Cerebellar nuclear complex (tissue), 1 donor: Measurements from ENCODE around the gene OLFM3.

Experiments
- DNase-seq, 2 experiments: peaks; one replicate each; lab custom pipeline; 2025; lab: John Stamatoyannopoulos, UW

Gene OLFM3

DNA sequence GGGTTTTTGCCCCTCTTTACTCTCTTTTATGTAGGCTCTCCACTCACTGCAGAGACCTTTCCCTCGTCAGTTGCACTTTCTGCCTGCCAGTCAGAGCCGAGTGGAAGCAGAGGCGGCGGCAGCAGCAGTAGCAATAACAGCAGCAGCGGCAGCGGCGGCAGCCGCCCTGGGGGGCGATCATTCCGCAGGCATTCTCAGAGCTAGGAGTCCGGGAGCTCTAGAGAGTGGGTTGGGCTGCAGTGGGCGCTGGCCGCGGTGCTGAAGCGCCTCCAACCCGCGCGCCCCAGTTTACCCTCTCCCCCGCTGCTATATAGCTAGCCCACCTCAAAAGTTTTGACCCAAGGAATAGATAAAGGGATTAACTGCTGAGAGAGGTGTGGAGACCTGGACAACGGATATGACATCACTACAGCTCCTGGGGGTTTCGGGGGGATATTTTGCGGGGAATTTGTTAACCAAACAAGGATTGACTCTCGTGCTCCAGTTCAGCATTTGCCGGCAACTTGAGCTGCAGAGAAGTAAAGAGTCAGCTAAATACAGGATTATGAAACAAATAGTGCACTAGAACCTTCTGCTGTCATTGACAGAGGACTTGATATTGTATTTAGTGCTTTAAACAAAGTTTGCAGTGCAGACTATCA, at the start of gene OLFM3:
TSS of gene OLFM3 (minus strand) at position 102 of the 641 bp plus-strand sequence.
- peak in 1 of 2 experiments; percentile 64 for DNase-seq

- no peak for DNase-seq
Observed at GRCh38 chr1:102045752-102046151, 49.0 kb upstream of the OLFM3 start.

DNA sequence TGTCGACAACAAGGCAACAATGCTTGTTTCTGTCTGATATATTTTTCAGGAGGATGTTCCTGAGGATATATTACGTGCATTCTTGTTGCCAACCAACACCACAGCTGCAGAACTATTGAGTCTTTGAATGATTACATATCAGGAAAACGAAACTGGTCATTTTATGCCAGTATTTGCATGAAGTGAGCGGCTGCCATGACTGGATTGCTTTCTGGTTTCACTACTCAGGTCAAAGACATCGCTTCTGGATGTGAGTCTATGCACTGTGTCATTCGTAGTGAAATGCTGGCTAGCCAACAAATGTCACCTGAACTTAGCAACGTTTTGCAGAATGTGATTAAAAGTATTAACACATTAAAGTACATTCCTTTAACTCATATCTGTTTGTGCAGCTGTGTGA, 35.8 kb upstream of the OLFM3 start:
- no peak for DNase-seq

DNA sequence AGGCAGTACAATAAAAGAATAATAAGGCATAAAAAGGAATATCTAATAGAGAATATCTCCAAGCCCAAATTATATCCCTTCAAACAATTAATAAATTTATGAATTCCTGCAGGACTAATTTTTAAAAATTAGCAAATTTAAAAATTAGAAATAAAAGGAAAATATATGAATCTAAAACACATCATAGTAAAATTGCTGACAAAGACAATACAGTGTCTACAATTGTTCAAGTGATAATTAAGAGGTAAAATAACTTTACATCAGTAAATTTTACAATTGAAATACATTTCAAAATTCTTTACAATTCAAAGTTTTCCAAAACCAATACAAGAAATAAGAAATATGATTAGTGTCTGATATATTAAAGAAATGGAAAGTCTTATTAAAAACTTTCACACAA, 22.8 kb upstream of the OLFM3 start:
- DNase-seq: no peak

DNA sequence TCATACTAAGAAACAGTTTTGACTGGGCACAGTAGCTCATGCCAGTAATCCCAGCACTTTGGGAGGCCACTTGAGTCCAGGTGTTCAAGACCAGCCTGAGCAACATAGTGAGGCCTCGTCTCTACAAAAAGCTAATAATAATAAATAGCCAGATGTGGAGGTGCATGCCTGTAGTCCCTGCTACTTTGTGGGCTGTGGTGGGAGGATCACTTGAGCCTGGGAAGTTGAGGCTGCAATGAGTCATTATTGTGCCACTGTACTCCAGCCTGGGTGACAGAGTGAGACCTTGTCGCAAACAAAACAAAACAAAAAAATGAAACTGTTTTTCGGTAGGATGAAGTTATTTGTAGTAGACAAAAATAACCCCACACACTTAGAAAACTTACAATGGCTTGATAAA, 19.0 kb upstream of the OLFM3 start:
- DNase-seq: no peak

DNA sequence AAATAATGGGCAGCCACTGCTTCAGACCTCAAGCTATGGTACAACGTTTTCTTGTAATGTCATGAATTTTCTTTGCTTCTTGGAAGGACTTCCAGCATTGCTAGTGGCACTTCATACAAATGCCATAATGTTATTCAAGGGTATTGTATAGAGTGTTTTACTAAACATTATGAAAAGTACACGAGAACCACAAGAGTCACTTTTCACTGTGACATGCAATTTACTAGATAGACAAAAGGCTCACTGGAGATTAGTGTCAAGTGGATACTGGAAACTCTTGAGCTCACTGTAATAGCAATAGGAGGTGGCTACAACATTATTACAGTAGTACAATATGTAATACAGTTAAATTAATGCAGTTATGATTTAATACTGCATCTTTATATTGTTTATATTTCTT, 5.3 kb upstream of the OLFM3 start:
- no peak for DNase-seq

DNA sequence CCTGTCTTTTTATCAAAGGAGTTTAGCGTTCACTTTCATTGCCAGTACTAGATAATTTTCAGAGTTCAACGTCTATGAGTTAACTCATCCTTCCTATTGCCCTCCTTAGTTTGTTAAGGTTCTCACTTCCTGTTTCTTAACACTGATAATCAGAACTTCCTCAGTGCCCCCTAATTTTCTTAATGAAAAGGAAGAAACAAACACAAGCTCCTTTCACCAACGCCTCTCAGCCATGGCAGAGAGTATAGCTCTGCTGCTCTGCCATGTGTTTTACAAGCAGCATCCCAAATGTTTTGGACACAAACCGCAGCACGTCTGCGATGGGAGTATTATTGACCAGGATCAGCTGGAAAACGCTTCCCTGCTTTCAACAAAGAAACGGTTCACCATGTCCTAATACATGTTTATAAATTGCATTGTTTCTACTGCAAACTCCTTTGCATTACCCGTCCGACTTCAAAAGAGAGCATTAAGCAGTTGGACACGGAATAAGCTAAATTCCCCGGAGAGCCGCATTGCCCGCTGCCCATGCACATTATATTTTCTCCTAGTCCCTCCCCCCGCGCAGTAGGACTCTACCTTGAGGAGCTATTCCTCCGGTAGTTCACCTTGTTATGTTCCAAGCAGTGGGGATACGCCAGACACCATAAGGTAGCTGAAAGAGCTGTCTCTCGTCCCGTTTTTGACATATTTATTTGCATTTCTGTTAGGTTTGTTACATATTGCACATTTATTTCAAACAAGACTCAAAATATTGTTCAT, 561 bp downstream of the OLFM3 start:
- DNase-seq: peak in 1 of 2 experiments; percentile 75

GRCh38 chr1:101993710-101994109, 3.0 kb downstream of the OLFM3 start:
- DNase-seq: no peak

DNA sequence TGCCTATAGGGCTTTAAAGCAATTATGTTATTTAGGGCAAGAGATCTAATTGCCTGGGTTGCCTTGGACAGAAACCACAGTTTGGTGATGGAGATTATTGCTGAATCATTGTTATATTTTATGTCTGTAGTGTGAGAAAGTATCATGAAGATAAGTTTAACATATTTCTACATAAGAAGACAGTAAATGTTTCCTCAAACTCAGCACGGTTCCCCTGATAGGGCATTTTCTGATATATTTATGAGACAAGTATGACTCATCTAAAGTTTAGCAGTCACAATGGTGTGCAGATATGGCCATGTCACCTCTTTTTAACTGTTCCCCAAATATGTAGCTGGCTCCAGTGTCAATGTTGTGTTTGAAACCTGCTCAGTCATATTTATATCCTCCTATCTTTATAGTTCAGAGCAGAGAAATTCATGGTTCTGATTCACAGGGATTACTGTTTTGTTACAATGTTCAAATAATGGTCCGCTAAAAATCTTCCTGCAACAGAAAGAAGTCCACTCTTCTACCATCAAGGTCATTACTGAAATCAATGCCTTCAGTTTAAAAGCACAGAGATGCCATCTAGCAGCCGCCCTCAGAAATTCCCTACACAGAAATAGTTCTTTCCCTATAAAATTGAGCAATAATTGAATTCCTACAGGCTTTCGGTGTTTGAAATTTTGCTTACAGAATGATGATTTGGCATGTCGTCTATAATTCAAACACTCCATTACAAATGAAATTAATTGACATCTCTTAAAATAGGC, 3.7 kb downstream of the OLFM3 start:
- peak in 1 of 2 experiments; percentile 41 for DNase-seq

DNA sequence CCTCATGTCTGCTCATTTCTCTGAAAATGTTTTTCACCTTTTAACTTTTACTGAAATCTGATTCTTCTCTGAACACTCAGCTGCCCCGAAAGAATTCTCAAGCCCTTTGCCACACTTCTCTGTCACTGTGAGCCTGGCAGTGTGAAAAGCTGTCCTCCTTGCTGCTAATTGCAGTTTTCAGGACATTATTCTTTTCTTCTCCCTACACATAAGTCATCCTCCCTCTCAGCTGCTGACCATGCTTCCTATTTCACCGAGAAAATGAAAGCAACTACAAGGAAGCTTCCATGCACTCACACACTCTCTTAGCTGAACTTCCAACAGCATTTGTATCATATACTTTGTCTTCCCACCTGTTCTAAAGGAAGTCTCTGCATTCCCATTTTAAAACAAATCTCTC, 15.8 kb downstream of the OLFM3 start:
- DNase-seq: no peak

DNA sequence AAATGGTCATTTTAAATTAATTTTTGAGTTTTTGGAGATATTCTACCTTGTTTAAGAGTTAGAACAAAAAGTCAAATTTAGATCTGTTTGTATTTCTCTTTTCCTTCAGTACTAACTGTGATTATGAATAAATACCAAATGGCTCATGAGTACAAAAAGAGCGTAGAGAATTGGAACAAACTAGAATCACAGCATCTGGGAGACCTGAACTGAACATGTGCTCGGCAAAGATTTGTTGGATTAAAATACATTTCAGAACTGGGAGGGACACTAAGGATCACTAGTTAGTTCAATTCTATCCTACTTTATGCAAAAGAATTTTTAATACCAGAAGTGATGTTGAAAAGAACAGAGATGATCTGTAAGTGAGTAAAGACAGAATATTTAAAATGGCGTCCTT, 19.5 kb downstream of the OLFM3 start:
- DNase-seq: no peak

- peak; percentile 30 to 91 for DNase-seq
Observed at GRCh38 chr1:101976161-101976560, 20.6 kb downstream of the OLFM3 start.

DNA sequence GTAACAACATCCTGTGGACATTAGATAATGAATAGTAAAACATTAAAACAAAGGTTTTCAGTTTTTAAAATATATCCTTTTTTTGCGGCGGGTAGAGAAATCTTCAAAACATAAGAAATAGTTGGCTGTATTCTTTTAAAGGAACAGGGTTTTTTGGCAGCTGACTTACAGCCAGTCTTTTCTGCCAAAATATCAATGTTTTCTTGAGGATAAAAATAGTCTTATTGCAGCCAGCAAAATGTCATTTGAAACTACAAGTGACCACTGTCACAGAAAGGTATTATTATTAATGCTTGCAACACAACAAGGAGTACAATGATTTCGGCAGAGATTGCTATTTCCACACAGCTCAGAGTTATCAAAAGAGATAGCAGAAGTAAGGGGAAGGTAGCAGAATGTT, 21.4 kb downstream of the OLFM3 start:
- DNase-seq: peak in 1 of 2 experiments; percentile 19

DNA sequence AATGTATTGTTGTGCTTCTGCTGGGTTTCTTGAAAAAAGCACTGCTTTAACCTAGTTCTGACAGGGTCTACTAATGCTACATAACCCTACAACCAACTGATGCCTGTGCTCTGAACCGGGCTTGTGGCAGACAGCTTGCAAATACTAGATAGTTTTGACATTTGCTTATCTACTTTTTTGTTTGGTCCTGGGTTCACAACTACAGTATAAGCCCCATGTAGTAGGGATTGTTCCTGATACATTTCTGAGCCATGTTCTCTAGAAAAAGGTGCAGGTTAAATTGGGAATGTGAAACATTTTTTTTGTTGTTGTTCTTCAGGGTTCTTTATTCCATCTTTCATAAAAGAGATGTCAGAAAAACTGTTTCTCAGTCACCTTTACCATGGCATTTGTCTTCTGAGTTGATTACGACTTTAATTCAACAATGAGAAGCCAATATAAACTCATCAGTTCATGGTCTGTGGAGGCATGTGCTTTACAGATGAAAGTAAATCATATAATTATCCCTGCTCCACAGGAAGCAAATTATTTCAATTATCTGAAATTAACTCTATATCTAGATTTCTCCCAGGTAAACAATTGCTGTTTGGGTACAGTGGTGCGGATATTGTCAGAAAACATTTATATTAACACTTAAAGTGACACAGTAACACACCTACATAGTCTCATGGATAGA, 22.0 kb downstream of the OLFM3 start:
- DNase-seq: no peak

- no peak for DNase-seq
Observed at GRCh38 chr1:101971304-101971703, 25.4 kb downstream of the OLFM3 start.

- no peak for DNase-seq
Observed at GRCh38 chr1:101967871-101968270, 28.9 kb downstream of the OLFM3 start.

DNA sequence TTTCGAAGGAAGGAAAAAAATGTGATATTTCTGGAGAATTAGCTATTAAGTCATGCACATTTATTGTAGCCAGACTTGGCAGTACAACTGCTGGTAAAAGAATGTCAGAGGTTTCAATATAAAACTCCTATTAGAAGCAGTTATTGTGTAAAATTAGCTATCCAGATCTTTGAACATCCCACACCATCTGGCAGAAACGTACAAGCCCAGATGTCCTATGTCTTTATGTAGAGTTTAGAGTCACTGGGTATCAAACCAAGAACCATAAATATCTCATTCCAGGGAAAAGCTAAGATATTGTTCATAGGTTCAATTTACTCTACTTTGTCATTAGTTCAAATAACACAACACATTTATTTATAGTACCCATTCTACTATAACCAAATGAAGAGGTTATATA, 31.4 kb downstream of the OLFM3 start:
- DNase-seq: no peak

DNA sequence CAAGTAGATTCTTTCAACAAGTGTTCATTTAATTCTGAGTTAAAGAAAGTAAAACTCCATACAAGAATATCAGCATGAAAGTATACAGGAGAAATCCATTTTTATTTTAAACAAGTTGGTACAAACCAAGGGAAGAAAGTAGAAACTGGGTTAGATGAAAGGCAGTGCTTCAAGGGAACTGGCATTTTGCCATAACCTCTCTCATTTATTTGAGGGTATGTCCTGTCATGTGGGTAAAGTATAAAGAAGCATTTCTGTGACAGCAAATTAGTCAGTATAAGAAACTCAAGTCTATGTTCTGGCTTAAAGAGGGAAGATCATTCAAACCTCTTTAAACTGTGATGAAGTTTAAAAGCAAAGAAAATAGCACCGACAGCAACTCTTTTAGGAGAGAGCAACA, 32.0 kb downstream of the OLFM3 start:
- DNase-seq: no peak

DNA sequence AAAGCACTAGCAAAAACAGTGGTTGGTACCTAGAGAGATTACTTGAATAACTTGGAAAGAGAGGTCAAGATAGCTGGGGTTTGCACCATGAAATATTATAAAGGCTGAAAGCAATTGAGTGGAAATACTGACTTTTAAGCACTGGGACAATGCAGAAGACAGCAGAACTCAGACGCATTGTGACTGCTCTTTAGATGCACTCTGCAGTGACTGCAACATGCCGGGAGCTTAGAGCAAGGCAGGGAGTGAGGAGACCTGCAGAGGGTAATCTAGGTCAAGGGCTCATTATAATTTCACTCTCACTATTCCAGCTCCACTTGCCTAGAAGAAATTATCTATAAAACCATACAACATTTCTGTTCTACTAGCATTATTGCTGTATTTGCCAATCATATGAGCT, 36.6 kb downstream of the OLFM3 start:
- DNase-seq: peak in 1 of 2 experiments; percentile 30

DNA sequence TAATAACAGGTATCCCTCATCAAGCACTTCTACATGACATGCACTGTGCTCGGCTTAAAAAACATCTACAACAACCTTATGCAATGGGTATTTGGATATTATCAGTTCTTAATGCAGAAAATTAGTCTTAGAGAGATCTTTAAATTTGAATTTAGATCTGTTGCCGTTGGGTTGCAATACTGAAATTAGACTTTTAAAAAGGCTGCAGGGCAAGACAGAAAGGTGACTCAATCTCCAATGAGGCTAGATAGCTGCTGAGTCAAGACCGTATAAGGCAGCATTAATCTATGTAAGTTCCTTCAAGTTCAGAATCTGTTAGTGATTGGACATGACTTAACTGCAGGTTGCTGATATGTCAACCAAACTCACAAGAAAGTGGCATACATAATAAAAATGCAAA, 37.3 kb downstream of the OLFM3 start:
- peak; percentile 24 to 26 for DNase-seq

DNA sequence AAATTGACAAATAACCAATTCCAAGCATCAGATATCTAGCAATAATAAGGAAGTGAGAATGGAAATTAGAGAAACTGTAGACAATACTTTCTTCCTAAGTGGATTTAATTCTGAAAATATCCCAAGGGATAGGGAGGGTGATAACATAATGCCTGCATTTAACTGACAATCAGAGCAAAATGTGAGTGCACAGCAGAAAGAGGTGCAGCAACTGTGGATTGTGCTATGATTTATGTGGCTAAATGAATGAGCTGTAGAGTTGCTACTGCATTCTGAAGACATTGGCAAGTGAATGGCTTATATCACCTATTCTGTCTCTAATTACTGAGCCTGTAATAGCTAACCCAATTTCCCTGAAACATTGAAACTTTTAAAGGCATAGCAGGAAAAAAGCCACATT, 39.0 kb downstream of the OLFM3 start:
- DNase-seq: no peak

DNA sequence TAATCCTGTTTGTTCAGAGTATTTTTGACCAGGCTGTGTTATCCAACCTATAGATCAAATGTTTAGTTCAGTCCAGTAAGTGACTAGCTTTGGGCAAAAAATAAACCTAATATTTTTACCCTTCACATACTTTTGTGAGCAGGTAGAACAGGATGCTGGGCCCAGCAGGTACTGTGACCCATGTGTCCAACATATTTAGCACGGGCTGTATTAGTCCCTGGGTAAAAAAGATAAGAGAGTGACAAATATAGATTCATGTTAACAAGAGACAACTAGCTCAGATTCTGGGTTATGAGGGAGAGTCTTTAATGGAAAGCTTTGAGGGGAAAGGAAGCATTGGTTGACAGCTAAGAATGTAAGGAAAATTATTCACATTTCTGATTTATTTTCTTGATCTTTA, 43.1 kb downstream of the OLFM3 start:
- DNase-seq: no peak
